B cell (primary cell): ENCODE data around the gene CTBP2. TPM values are rescaled to one million over a fixed set of nuclear protein-coding genes. Genes with fewer than 3 reads are reported as not detected.
"Not testable (repeated sequence)": the region's sequence is repeated elsewhere in the genome, so short reads cannot be mapped to it uniquely, and the experiment has no call there.

Experiments used
- ATAC-seq: fragments of 200-7000 bp; cut with Tn5 transposase; one replicate; pipeline ENCODE4 v1.10.0; 2021; ENCODE audit warnings: low read depth, mild to moderate bottlenecking, moderate number of reproducible peaks, moderate library complexity
- CTCF ChIA-PET: fragments of 350-600 bp; sonication (Branson Sonifier 250); formaldehyde crosslinking; loops from one replicate; lab custom pipeline; 2021; ENCODE audit warnings: antibody characterized with exemption, inconsistent platforms; lab: Charles Lee
- POLR2A ChIA-PET: fragments of 350-600 bp; sonication (Branson Sonifier 250); formaldehyde crosslinking; loops from one replicate; lab custom pipeline; 2021; ENCODE audit warnings: antibody characterized with exemption; lab: Charles Lee
- DNase-seq: peaks from one replicate; pipeline ENCODE4 v3.0.0; 2013
- H2AFZ ChIP-seq: 2 replicates; pipeline ENCODE4 v1.6.1; 2012; ENCODE audit warnings: mild to moderate bottlenecking, low read depth, low read length; ENCODE audit not compliant: insufficient read depth, poor library complexity, severe bottlenecking
- H3K27ac ChIP-seq, 2 donors: 1 replicate in 1 of 2; 2 replicates in 1 of 2; pipeline ENCODE4 v1.5.1; 2012 to 2013; ENCODE audit warnings: low read length in 2 of 2, mild to moderate bottlenecking in 2 of 2, moderate library complexity in 1 of 2
- H3K27me3 ChIP-seq, 4 experiments: fragments of 200-600 bp in 1 of 4; sonication (generic) in 1 of 4; replicated peaks in 1 of 4; 1 replicate in 2 of 4; 2 replicates in 2 of 4; pipeline versions ENCODE4 v1.6.1 to v1.7.0; 2013 to 2016; ENCODE audit warnings: low read length in 3 of 4, mild to moderate bottlenecking in 2 of 4, mixed read lengths in 1 of 4, moderate library complexity in 1 of 4; ENCODE audit not compliant: insufficient read depth in 4 of 4, control insufficient read depth in 3 of 4; ENCODE audit errors: control extremely low read depth in 1 of 4
- H3K36me3 ChIP-seq, 2 experiments: replicated peaks in 1 of 2; 1 replicate in 1 of 2; 2 replicates in 1 of 2; pipeline versions ENCODE4 v1.6.1 to v1.7.1; 2013; ENCODE audit warnings: low read length in 1 of 2; ENCODE audit not compliant: insufficient read depth in 2 of 2, control insufficient read depth in 1 of 2; ENCODE audit errors: control extremely low read depth in 1 of 2, extremely low read depth in 1 of 2
- H3K4me1 ChIP-seq, 2 donors: fragments of 200-600 bp in 1 of 2; sonication (generic) in 1 of 2; 1 replicate in 1 of 2; 2 replicates in 1 of 2; pipeline versions ENCODE4 v1.5.1 to v1.6.1; 2013 to 2017; ENCODE audit warnings: low read length in 2 of 2; ENCODE audit not compliant: control insufficient read depth in 2 of 2, insufficient read depth in 2 of 2
- H3K4me2 ChIP-seq: replicated peaks from 2 replicates; pipeline ENCODE3; 2012; ENCODE audit warnings: mild to moderate bottlenecking, low read depth, low read length; ENCODE audit not compliant: poor library complexity, severe bottlenecking
- H3K4me3 ChIP-seq, 5 experiments: fragments of 200-600 bp in 1 of 5; sonication (generic) in 1 of 5; 1 replicate in 3 of 5; 2 replicates in 2 of 5; pipeline versions ENCODE4 v1.5.1 to v1.7.0; 2011 to 2016; ENCODE audit warnings: low read length in 4 of 5, mild to moderate bottlenecking in 4 of 5, low read depth in 2 of 5, control low read depth in 1 of 5, moderate library complexity in 1 of 5; ENCODE audit not compliant: insufficient read depth in 1 of 5; ENCODE audit errors: control extremely low read depth in 1 of 5, extremely low read depth in 1 of 5
- H3K79me2 ChIP-seq: fragments of 200-600 bp; sonication (generic); one replicate; pipeline ENCODE4 v1.6.0; 2016; ENCODE audit warnings: low read length; ENCODE audit not compliant: control insufficient read depth, insufficient read depth
- H3K9ac ChIP-seq: fragments of 200-600 bp; sonication (generic); 2 replicates; pipeline ENCODE4 v1.6.1; 2017; ENCODE audit warnings: mild to moderate bottlenecking, low read length, moderate library complexity
- H3K9me3 ChIP-seq, 3 donors: one replicate each; pipeline versions ENCODE4 v1.6.1 to v1.7.1; 2013; ENCODE audit warnings: low read length in 2 of 3; ENCODE audit not compliant: control insufficient read depth in 2 of 3, insufficient read depth in 1 of 3; ENCODE audit errors: control extremely low read depth in 1 of 3
- H4K20me1 ChIP-seq: 2 replicates; pipeline ENCODE4 v1.6.0; 2012; ENCODE audit warnings: mild to moderate bottlenecking, low read length; ENCODE audit not compliant: insufficient read depth, control insufficient read depth, poor library complexity, severe bottlenecking
- H3K27ac Mint-ChIP-seq: one replicate; pipeline ENCODE4 v1.8.0; 2021; ENCODE audit warnings: mixed read lengths
- H3K27me3 Mint-ChIP-seq: one replicate; pipeline ENCODE4 v1.8.0; 2021; ENCODE audit warnings: mixed read lengths
- H3K4me1 Mint-ChIP-seq: one replicate; pipeline ENCODE4 v1.8.0; 2021; ENCODE audit warnings: mixed read lengths
- H3K4me3 Mint-ChIP-seq: one replicate; pipeline ENCODE4 v1.8.0; 2021; ENCODE audit warnings: mixed read lengths
- H3K9me3 Mint-ChIP-seq: one replicate; pipeline ENCODE4 v1.8.0; 2022; ENCODE audit warnings: mixed read lengths; ENCODE audit not compliant: insufficient read depth
- CTCF ChIP-seq: fragments of 200-600 bp; IDR thresholded peaks from one replicate; pipeline ENCODE4 v1.8.0; 2022; ENCODE audit warnings: antibody characterized with exemption, mild to moderate bottlenecking
- EZH2 ChIP-seq: IDR thresholded peaks from 2 replicates; pipeline ENCODE4 v1.6.1; 2012; ENCODE audit warnings: borderline replicate concordance, low read depth, mild to moderate bottlenecking, moderate library complexity, low read length; ENCODE audit not compliant: insufficient read depth, poor library complexity, severe bottlenecking
- WGBS: methylation state at CpG from one replicate; pipeline ENCODE4 v1.1.5; 2013; ENCODE audit warnings: missing lambda C conversion rate; ENCODE audit not compliant: insufficient coverage; 5-methylcytosine and 5-hydroxymethylcytosine counted together
- intact Hi-C: fragments of 100-400 bp; cut with micrococcal nuclease; formaldehyde crosslinking; loops from one replicate; pipeline ENCODE4 v1.10.0; 2022
- polyA plus RNA-seq: library from polyadenylated mRNA; depleted of rRNA; stranded (reverse); fragments of >200 nt; gene quantifications from 2 replicates; pipeline ENCODE4 v1.2.3, GENCODE V29; 2012
- total RNA-seq, 2 donors: library from RNA; stranded (reverse); fragments of 120-200 nt in 1 of 2; gene quantifications; 1 replicate in 1 of 2; 2 replicates in 1 of 2; pipeline versions ENCODE4 v1.2.3 to v1.2.4, GENCODE V29; 2013 to 2022

The CTBP2 gene
- total and polyA plus RNA-seq, 2 donors (not counting 1 experiment from before 2014, with no cell fraction given) = 0.39 to 0.85 TPM

DNA sequence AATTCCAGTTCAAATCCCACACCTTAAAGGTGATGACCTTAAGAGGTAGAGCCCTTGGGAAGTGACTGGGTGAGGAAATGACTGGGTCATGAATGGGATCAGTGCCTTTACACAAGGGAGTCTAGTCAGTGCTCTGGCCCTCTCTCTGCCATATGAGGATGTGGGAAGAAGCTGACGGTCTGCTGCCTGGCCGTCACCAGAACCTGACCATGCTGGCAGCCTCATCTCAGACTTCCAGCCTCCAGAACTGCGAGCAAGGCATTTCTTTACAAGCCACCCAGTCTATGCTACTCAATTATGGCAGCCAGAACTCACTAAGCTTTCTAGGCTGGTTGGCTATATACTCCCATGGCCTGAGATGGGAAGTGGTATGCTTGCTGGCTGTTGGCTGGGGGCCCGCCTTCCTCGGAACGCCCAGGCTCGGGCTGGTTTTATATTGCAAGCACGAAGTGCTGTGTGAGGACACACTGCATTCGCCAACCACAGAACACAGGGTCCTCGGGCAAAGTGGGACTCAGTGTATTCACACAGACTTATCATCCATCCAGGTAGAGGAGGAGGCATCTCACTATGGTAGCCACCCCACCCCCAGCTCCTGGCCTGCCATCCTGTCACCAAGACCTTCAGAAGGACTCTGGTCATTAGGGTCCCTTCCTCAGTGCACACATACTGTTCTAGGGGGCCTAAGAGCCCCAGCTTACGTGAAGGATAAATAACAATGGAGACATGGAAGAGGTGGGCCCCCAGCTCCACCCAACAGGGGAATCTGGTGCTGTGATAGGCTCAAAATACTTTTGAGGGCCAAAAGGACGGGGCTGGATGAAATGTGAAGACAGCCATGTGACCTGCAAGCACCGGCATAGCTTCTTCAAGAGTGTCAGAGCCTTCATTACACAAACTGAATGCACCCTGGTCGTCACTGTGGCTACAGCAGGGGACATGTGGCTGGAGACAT lies 169.4 kb downstream of the CTBP2 start:
- ATAC-seq (no peak), DNase-seq (no peak)
- TF ChIP-seq EZH2 (no peak), CTCF (no peak)
- Histone ChIP-seq H3K4me2 (no peak overlapping the region), H3K4me1 (no peaks in the 10 kb centered on the region), H2AFZ (no peak overlapping the region), H4K20me1 (no peaks in the 10 kb centered on the region), H3K27ac (no peak overlapping the region), H3K4me3 (no peak overlapping the region), H3K27me3 (no peaks in the 10 kb centered on the region), H3K79me2 (no peaks in the 10 kb centered on the region), H3K36me3 (peaks cover 0 to 8% of the 10 kb centered on the region in 2 experiments), H3K9ac (no peak overlapping the region), H3K9me3 (peaks cover 0 to 3% (median 0%) of the 10 kb centered on the region in 3 donors)
- H3K9me3 Mint-ChIP-seq = no peaks in the 10 kb centered on the region
- ChIA-PET CTCF (interaction anchor here (1.3 kb wide), 1 partner anchor 245 kb away, joined by 3 read pairs; no protein-coding TSS in a partner anchor), POLR2A (no interaction called here)
- H3K27me3 Mint-ChIP-seq = no peaks in the 10 kb centered on the region
- 96% methylated on average over 7 of the region's 14 CpGs for WGBS
- H3K27ac Mint-ChIP-seq = no peak overlapping the region
- intact Hi-C loops = no loop called here
- H3K4me3 Mint-ChIP-seq = no peak overlapping the region
- peaks cover 12% of the 10 kb centered on the region for H3K4me1 Mint-ChIP-seq

DNA sequence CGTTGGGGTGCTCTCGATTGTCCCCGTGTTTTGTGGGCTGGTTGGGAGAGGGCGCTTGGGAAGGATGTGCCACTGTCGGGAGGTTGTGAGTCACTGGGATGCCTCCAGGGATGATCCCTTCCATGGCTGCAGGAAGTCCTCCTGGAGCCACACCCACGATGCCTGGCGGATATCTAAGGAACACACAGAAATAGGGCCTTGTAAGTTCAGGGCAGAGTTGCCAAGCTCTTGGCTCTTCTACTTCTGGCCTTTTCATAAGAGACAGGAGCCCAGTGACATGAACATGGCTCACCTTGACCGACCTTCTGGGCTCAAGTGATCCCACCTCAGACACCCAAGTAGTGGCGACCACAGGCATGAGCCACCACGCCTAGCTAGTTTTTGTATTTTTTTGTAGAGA lies 170.8 kb downstream of the CTBP2 start:
- no peaks in the 10 kb centered on the region for H3K4me1 ChIP-seq
- ChIA-PET CTCF (no interaction called here), POLR2A (no interaction called here)
- 95% methylated on average over 8 of the region's 10 CpGs for WGBS
- Mint-ChIP-seq H3K27ac (peak overlapping the region; percentile 44), H3K4me1 (peaks cover 12% of the 10 kb centered on the region), H3K27me3 (no peaks in the 10 kb centered on the region), H3K9me3 (no peaks in the 10 kb centered on the region), H3K4me3 (no peak overlapping the region)
- H3K36me3 ChIP-seq = peaks cover 0 to 16% of the 10 kb centered on the region in 2 experiments
- no peak overlapping the region for H3K9ac ChIP-seq
- no peak overlapping the region for H3K4me2 ChIP-seq
- no peak for ATAC-seq
- peaks cover 0 to 3% (median 0%) of the 10 kb centered on the region in 3 donors for H3K9me3 ChIP-seq
- no peaks in the 10 kb centered on the region for H4K20me1 ChIP-seq
- H3K27me3 ChIP-seq = no peaks in the 10 kb centered on the region
- intact Hi-C loops = no loop called here
- H3K4me3 ChIP-seq = no peak overlapping the region
- H3K79me2 ChIP-seq = no peaks in the 10 kb centered on the region
- H3K27ac ChIP-seq = no peak overlapping the region
- no peak for DNase-seq
- TF ChIP-seq CTCF = no peak
- no peak for TF ChIP-seq EZH2
- no peak overlapping the region for H2AFZ ChIP-seq

- intact Hi-C loops, H2AFZ ChIP-seq, H3K9ac ChIP-seq, H4K20me1 ChIP-seq, H3K4me2 ChIP-seq, H3K4me3 ChIP-seq, H3K79me2 ChIP-seq, H3K27ac ChIP-seq, CTCF ChIA-PET, H3K9me3 Mint-ChIP-seq, H3K27me3 ChIP-seq, POLR2A ChIA-PET, H3K4me3 Mint-ChIP-seq, ATAC-seq, H3K9me3 ChIP-seq, H3K4me1 ChIP-seq, H3K27me3 Mint-ChIP-seq, DNase-seq: not testable (repeated sequence)
- Mint-ChIP-seq H3K4me1 (peaks cover 12% of the 10 kb centered on the region), H3K27ac (peak overlapping the region; percentile 23)
- peaks cover 0 to 23% of the 10 kb centered on the region in 2 experiments for H3K36me3 ChIP-seq
- 0% methylated on average over 1 of the region's 4 CpGs for WGBS
Observed at GRCh38 chr10:124988753-124989152, 171.6 kb downstream of the CTBP2 start.
